HG03196 (cell line): ENCODE data around the gene TIGD4.
"Not testable (repeated sequence)": the region's sequence is repeated elsewhere in the genome, so short reads cannot be mapped to it uniquely, and the experiment has no call there.

ENCODE experiments used
- ATAC-seq: cut with Tn5 transposase; IDR thresholded peaks from one replicate; pipeline ENCODE4 v1.9.1; 2021; ENCODE audit not compliant: unreplicated experiment

The TIGD4 gene

GRCh38 chr4:152784490-152785350 is 5.2 kb upstream of the TIGD4 start:
- ATAC-seq = no peak

- ATAC-seq = peak; percentile 12
These were observed 793 bp upstream of the TIGD4 start for GRCh38 chr4:152780267-152780778.

GRCh38 chr4:152778656-152779512 is 646 bp downstream of the TIGD4 start:
- peak; percentile 24 for ATAC-seq

- no peak for ATAC-seq
These were observed 2.0 kb downstream of the TIGD4 start for GRCh38 chr4:152777488-152777887.

GRCh38 chr4:152776352-152776751 is 3.2 kb downstream of the TIGD4 start:
- ATAC-seq = no peak

- no peak for ATAC-seq
These were observed 5.6 kb downstream of the TIGD4 start for GRCh38 chr4:152773953-152774352.

GRCh38 chr4:152773339-152773738 is 6.2 kb downstream of the TIGD4 start:
- no peak for ATAC-seq

- peak; percentile 82 for ATAC-seq
These were observed 7.6 kb downstream of the TIGD4 start for GRCh38 chr4:152771741-152772533.

GRCh38 chr4:152765069-152765737 is 14.3 kb downstream of the TIGD4 start:
- ATAC-seq = not testable (repeated sequence)

- ATAC-seq = no peak
These were observed 15.7 kb downstream of the TIGD4 start for GRCh38 chr4:152763796-152764195.

- ATAC-seq = no peak
These were observed 30.9 kb downstream of the TIGD4 start for GRCh38 chr4:152748619-152749018.

GRCh38 chr4:152747444-152747843 is 32.1 kb downstream of the TIGD4 start:
- no peak for ATAC-seq

- no peak for ATAC-seq
These were observed 40.7 kb downstream of the TIGD4 start for GRCh38 chr4:152738827-152739226.

- ATAC-seq = no peak
These were observed 43.6 kb downstream of the TIGD4 start for GRCh38 chr4:152735906-152736305.

- ATAC-seq = no peak
These were observed 44.1 kb downstream of the TIGD4 start for GRCh38 chr4:152735396-152735859.

GRCh38 chr4:152734699-152735050 is 44.9 kb downstream of the TIGD4 start:
- ATAC-seq = no peak

GRCh38 chr4:152734015-152734698 is 45.4 kb downstream of the TIGD4 start:
- no peak for ATAC-seq

GRCh38 chr4:152731997-152732396 is 47.5 kb downstream of the TIGD4 start:
- ATAC-seq = no peak

GRCh38 chr4:152729466-152729865 is 50.1 kb downstream of the TIGD4 start:
- no peak for ATAC-seq

- no peak for ATAC-seq
These were observed 51.2 kb downstream of the TIGD4 start for GRCh38 chr4:152728343-152728742.
